ENCODE data around the gene NCDN.

DNA sequence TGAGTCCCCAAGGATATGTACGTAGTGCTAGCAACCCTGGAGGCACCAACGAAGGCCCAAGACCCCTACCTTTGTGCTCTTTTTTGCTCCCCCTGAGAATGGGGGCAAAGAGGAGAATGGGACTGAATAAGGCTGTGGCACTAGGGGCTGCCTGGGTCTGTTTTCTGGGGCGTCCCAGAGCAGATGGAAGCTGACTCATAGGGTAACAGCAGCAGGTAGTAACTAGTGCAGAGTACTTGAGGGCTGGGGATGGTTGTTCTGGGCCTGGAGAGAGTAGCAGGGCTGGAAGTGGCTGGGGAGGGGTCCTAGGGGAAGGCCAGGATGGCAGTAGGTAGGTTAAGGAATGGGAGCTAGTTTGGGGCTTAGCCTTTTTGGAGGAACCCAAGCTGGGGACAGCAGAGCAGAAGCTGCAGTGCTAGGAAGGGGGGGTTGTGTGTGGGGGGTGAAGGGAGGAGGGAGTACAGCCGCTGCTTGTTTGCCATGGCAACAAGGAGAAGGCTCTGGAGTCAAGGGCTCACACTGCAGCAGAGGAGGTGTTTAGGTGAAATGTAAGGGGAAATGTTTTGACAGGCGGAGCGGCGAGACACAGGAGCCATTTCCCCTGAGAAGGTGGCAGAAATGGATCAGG lies 1.8 kb downstream of the NCDN start:
- TF ChIP-seq POLR2A (IDR thresholded peaks at IDR 0.05; ENCODE audit: low read depth, low read length) = no peak
- TF ChIP-seq TAF1 (IDR thresholded peaks at IDR 0.05; ENCODE audit: low read depth, low read length) = no peak
- TF ChIP-seq POLR2AphosphoS5 (IDR thresholded peaks at IDR 0.05; ENCODE audit: low read depth, low read length) = no peak
- no peak for TF ChIP-seq SPI1 (IDR thresholded peaks at IDR 0.05; ENCODE audit: low read depth, low read length)
